ENCODE measurements around the gene HOXB2. TPM values are rescaled to one million over a fixed set of nuclear protein-coding genes. Genes with fewer than 3 reads are reported as not detected.

HOXB2 gene
- total and polyA plus RNA-seq, 9 of the 15 experiments (the other 6 are each of a cell fraction or from before 2014, with no cell fraction given), result 2.1 to 97.7 (median 21.2) TPM

DNA sequence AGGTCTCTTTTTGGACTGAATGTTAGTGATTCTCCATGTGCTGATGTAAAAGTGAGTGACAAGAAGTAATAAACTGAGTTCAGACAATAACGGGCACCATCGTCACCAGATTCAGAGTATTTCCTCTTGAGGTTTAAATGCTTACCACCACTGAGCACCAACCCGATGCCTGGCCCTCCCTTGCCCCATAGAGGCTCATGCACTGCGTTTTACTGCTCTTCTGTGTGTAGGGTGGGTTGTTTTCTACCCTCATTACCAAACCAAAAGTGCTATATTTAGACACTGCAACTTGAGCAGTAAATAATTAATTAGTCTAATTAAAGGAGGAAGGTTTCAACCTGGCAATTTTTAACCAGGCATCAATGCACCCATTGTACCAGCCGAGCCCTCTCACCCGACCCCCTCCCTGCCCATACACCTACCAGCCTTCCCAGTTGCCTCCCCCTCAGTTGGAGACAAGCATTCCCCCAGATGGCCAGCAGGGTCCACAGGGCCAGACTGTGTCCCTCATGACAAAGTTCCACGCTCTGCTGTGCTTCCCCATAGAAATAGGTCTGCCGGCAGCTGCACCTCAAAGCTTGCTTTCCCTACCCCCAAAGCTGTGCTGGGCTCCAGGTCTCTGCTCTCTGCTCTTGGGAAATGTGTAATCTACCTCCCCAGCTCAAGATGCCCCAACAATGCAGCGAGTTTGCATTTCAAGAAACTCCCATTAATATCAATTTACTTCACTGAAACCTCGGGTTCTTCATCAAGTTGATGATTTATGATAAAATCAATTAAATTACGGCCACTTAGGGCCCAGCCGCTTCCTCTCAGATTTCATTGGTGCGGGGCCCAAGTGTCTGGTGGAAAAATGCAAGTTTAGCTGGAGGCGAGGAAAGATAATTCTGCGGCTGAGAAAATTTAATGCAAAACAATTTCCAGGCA, 17.2 kb upstream of the HOXB2 start:
- Histone ChIP-seq H2AFZ (ENCODE audit: low read depth, low read length) (no peak overlapping the region), H3K4me2 (ENCODE audit: insufficient read depth, low read length) (no peak overlapping the region), H3K36me3 (ENCODE audit: control insufficient read depth, insufficient read depth, low read length) (peaks cover 89% of the 10 kb centered on the region; the same call in 2 of the 3 replicates), H3K9me3 (replicated peaks; ENCODE audit: control insufficient read depth, insufficient read depth, low read depth, low read length) (no peaks in the 10 kb centered on the region), H4K20me1 (replicated peaks; ENCODE audit: control insufficient read depth, insufficient read depth, low read length) (no peaks in the 10 kb centered on the region), H3K9ac (ENCODE audit: insufficient read depth in 1 of 2, low read depth in 2 of 2, low read length in 2 of 2) (no peak overlapping the region), H3K79me2 (ENCODE audit: control insufficient read depth, insufficient read depth, low read length) (peaks cover 29% of the 10 kb centered on the region), H3K4me3 (no peak overlapping the region), H3K27me3 (ENCODE audit: control insufficient read depth in 2 of 2, insufficient read depth in 2 of 2, low read length in 2 of 2) (no peaks in the 10 kb centered on the region), H3K4me1 (replicated peaks in 1 of 2; ENCODE audit: control insufficient read depth in 2 of 2, insufficient read depth in 2 of 2, low read length in 2 of 2) (peaks cover 10 to 22% of the 10 kb centered on the region in 2 experiments), H3K27ac (ENCODE audit: extremely low read depth, low read depth, low read length) (no peak overlapping the region), H3K9me1 (ENCODE audit: control insufficient read depth, insufficient read depth, low read length) (peaks cover 6% of the 10 kb centered on the region)
- BruUV-seq (replicated peaks), result no TSS peak
- DNase-seq (ENCODE audit: extremely low read depth in 1 of 4, low spot score in 3 of 4) (peak in 3 of 4 experiments; percentile 47 to 62 (median 59)), ATAC-seq (peak; percentile 81), FAIRE-seq (peak; percentile 55)
- in situ Hi-C loops (cut with MboI), result no loop called here
- TF ChIP-seq NR2C2 (CRISPR knock-in tag; IDR thresholded peaks at IDR 0.05) (no peak), NR2C2 (tag; IDR thresholded peaks at IDR 0.05) (no peak), MTA2 (IDR thresholded peaks at IDR 0.05; ENCODE audit: low read depth) (no peak)
- TF ChIP-seq, protein P1, sequence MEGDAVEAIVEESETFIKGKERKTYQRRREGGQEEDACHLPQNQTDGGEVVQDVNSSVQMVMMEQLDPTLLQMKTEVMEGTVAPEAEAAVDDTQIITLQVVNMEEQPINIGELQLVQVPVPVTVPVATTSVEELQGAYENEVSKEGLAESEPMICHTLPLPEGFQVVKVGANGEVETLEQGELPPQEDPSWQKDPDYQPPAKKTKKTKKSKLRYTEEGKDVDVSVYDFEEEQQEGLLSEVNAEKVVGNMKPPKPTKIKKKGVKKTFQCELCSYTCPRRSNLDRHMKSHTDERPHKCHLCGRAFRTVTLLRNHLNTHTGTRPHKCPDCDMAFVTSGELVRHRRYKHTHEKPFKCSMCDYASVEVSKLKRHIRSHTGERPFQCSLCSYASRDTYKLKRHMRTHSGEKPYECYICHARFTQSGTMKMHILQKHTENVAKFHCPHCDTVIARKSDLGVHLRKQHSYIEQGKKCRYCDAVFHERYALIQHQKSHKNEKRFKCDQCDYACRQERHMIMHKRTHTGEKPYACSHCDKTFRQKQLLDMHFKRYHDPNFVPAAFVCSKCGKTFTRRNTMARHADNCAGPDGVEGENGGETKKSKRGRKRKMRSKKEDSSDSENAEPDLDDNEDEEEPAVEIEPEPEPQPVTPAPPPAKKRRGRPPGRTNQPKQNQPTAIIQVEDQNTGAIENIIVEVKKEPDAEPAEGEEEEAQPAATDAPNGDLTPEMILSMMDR (IDR thresholded peaks at IDR 0.05 in 2 of 3, conservative IDR thresholded peaks at IDR 0.05 in 1 of 3; ENCODE audit: insufficient read depth in 2 of 3, low read depth in 1 of 3, low read length in 3 of 3), result peak; percentile 36 to 47 (median 44); a peak in 5 of 6 replicates
- ChIA-PET CTCF (ENCODE audit: low intra/inter-chr PET ratio) (no interaction called here), POLR2A (interaction anchor here (1.4 to 1.6 kb wide), 2 partner anchors 15 to 17 kb away, joined by 3 to 8 read pairs; no protein-coding TSS in a partner anchor)
- WGBS (ENCODE audit: insufficient coverage, low coverage, missing lambda C conversion rate), result 85% methylated on average over 15 of the region's 15 CpGs
- intact Hi-C loops (cut with micrococcal nuclease), result no loop called here
